NCI-H748 (cell line): Measurements from ENCODE around the gene GUCY1B1.

Experiments used
- DNase-seq: peaks from one replicate; lab custom pipeline; 2025; ENCODE audit not compliant: unreplicated experiment; lab: John Stamatoyannopoulos, UW

GUCY1B1 gene

GRCh38 chr4:155855897-155856296 lies 97.1 kb downstream of the GUCY1B1 start:
- no peak for DNase-seq
